Midbrain (tissue), 1 donor: Measurements from ENCODE around the gene ENTPD2.

ENCODE experiments used
- DNase-seq: peaks from one replicate; lab custom pipeline; 2025; lab: John Stamatoyannopoulos, UW

Gene ENTPD2

GRCh38 chr9:137053944-137054931 is at the start of gene ENTPD2:
ENTPD2 (minus strand) TSS chr9:137054061; CDS start chr9:137053997, 64 bp downstream.
- DNase-seq = no peak

GRCh38 chr9:137103206-137103999 is 49.5 kb upstream of the ENTPD2 start:
- DNase-seq = no peak

- DNase-seq = no peak
These were observed 45.4 kb upstream of the ENTPD2 start for GRCh38 chr9:137099231-137099630.

GRCh38 chr9:137097761-137098462 is 44.1 kb upstream of the ENTPD2 start:
- no peak for DNase-seq

GRCh38 chr9:137096785-137097546 is 43.1 kb upstream of the ENTPD2 start:
- no peak for DNase-seq

GRCh38 chr9:137095664-137096517 is 42.0 kb upstream of the ENTPD2 start:
- DNase-seq = no peak

- DNase-seq = no peak
These were observed 35.5 kb upstream of the ENTPD2 start for GRCh38 chr9:137089232-137089947.

- DNase-seq = no peak
These were observed 34.3 kb upstream of the ENTPD2 start for GRCh38 chr9:137088121-137088520.

- no peak for DNase-seq
These were observed 33.6 kb upstream of the ENTPD2 start for GRCh38 chr9:137087409-137087925.

GRCh38 chr9:137086531-137087408 is 32.9 kb upstream of the ENTPD2 start, which contains the start of gene MAN1B1:
MAN1B1 (plus strand) TSS chr9:137086985; CDS start chr9:137087000, 15 bp downstream.
- peak; percentile 98 for DNase-seq

- DNase-seq = no peak
These were observed 32.2 kb upstream of the ENTPD2 start for GRCh38 chr9:137085920-137086530.

GRCh38 chr9:137084526-137084925 is 30.7 kb upstream of the ENTPD2 start:
- no peak for DNase-seq

GRCh38 chr9:137083394-137084004 is 29.6 kb upstream of the ENTPD2 start:
- DNase-seq = no peak

GRCh38 chr9:137082925-137083290 is 29.0 kb upstream of the ENTPD2 start:
- no peak for DNase-seq

GRCh38 chr9:137082222-137082924 is 28.5 kb upstream of the ENTPD2 start:
- no peak for DNase-seq

- no peak for DNase-seq
These were observed 26.6 kb upstream of the ENTPD2 start for GRCh38 chr9:137080260-137081122.
